RWPE2 (cell line): ENCODE measurements around the gene ANK2.

Source experiments
- ATAC-seq: fragments of 200-7000 bp; cut with Tn5 transposase; 3 replicates; pipeline ENCODE4 v1.9.1; 2021; ENCODE audit warnings: low read depth
- DNase-seq: peaks from one replicate; pipeline ENCODE4 v3.0.0-alpha.2; 2020; ENCODE audit warnings: low spot score
- H3K27ac ChIP-seq: fragments of 450-650 bp; 2 replicates; pipeline ENCODE4 v1.5.1; 2017; ENCODE audit warnings: mild to moderate bottlenecking; ENCODE audit not compliant: poor library complexity, severe bottlenecking
- H3K27me3 ChIP-seq: fragments of 250-450 bp; sonication (Bioruptor Pico); 2 replicates; pipeline ENCODE4 v1.5.1; 2021; ENCODE audit warnings: mild to moderate bottlenecking, moderate library complexity; ENCODE audit not compliant: insufficient read depth, poor library complexity, severe bottlenecking
- H3K36me3 ChIP-seq: fragments of 250-450 bp; sonication (Bioruptor Pico); 2 replicates; pipeline ENCODE4 v1.5.1; 2020; ENCODE audit warnings: low read depth, mild to moderate bottlenecking, moderate library complexity
- H3K4me1 ChIP-seq: fragments of 250-450 bp; sonication (Bioruptor Pico); 2 replicates; pipeline ENCODE4 v1.5.1; 2021; ENCODE audit warnings: mild to moderate bottlenecking, moderate library complexity; ENCODE audit not compliant: insufficient read depth, poor library complexity, severe bottlenecking
- H3K4me3 ChIP-seq: fragments of 250-450 bp; sonication (Bioruptor Pico); 2 replicates; pipeline ENCODE4 v1.5.1; 2021; ENCODE audit warnings: mild to moderate bottlenecking, moderate library complexity; ENCODE audit not compliant: severe bottlenecking
- H3K9me3 ChIP-seq: fragments of 250-450 bp; sonication (Bioruptor Pico); 2 replicates; pipeline ENCODE4 v1.5.1; 2021; ENCODE audit warnings: mild to moderate bottlenecking, moderate library complexity; ENCODE audit not compliant: severe bottlenecking
- TF ChIP-seq, protein P1 (sequence below): fragments of 450-650 bp; IDR thresholded peaks from one replicate; pipeline ENCODE4 v1.5.1; 2017; ENCODE audit warnings: mild to moderate bottlenecking, moderate library complexity; ENCODE audit not compliant: poor library complexity, severe bottlenecking

ANK2 gene

DNA sequence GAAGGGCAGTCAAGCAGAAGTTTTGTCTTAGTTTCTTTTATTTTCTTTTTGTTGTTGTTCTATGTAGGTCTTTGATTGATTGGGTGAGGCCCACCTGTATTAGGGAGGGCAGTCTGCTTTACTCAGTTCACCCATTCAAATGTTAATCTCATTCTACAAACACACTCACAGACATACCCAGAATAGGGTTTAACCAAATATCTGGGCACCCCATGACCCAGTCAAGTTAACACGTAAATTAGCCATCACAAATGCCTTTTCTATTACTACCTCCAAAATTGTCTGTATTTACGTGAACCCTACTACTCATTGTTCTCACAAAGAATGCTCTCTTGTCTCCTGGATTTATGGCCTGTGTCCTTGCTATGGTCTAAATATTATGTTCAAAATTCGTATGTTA is 339.7 kb downstream of the ANK2 start:
- Histone ChIP-seq H3K9me3 (no peaks in the 10 kb centered on the region), H3K4me1 (peaks cover 3% of the 10 kb centered on the region), H3K27me3 (no peaks in the 10 kb centered on the region), H3K36me3 (no peaks in the 10 kb centered on the region), H3K27ac (no peak overlapping the region), H3K4me3 (no peak overlapping the region)
- TF ChIP-seq, protein P1, sequence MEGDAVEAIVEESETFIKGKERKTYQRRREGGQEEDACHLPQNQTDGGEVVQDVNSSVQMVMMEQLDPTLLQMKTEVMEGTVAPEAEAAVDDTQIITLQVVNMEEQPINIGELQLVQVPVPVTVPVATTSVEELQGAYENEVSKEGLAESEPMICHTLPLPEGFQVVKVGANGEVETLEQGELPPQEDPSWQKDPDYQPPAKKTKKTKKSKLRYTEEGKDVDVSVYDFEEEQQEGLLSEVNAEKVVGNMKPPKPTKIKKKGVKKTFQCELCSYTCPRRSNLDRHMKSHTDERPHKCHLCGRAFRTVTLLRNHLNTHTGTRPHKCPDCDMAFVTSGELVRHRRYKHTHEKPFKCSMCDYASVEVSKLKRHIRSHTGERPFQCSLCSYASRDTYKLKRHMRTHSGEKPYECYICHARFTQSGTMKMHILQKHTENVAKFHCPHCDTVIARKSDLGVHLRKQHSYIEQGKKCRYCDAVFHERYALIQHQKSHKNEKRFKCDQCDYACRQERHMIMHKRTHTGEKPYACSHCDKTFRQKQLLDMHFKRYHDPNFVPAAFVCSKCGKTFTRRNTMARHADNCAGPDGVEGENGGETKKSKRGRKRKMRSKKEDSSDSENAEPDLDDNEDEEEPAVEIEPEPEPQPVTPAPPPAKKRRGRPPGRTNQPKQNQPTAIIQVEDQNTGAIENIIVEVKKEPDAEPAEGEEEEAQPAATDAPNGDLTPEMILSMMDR, result no peak
- no peak for ATAC-seq
- no peak for DNase-seq

DNA sequence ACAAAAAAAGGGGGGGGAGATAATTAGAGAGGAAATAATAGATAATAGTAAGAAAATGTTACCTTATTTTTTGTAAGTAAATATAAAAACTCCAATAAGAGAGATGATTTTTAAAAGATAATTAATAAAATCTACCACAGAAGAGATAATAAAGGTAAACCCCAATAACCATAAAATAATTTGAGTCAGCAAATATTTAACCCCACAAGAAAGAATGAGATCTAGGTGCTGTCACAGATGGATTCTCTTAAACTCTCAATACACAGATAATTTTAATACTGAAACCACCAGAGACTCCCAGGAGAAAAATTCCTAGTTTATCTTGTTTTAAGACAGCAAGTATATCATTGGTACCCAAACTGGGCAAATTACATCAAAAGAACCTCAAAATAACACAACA is 341.4 kb downstream of the ANK2 start:
- no peak for ATAC-seq
- DNase-seq, result no peak
- no peaks in the 10 kb centered on the region for H3K36me3 ChIP-seq
- no peaks in the 10 kb centered on the region for H3K27me3 ChIP-seq
- no peaks in the 10 kb centered on the region for H3K4me1 ChIP-seq
- H3K27ac ChIP-seq, result no peak overlapping the region
- no peak overlapping the region for H3K4me3 ChIP-seq
- no peaks in the 10 kb centered on the region for H3K9me3 ChIP-seq
- TF ChIP-seq, protein P1, result no peak

DNA sequence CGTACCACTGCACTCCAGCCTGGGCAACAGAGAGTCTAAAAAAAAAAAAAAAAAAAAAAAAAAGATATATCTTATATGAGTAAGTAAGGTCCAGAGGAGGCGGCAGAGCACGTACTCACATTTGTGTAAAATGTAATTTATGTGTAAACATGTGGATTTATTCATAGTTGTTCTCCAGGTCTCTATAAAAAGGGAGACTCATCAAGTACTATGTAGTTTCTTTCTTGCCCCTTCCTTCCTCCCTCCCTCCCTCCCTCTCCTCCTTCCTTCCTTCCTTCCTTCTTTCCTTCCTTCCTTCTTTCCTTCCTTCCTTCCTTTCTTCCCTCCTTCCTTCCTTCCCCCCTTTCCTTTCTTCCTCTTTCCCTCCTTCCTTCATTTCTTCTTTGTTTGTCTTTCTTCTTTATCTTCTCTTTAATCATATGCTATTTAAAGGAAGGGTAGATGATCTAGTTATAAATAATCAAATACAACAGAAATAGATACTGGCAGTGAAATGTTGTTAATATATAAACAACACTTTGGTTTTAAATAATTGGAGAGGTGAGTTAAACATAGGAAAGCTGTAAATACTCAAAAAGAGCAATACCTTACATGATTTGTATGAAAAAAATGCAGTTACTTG is 344.8 kb downstream of the ANK2 start:
- no peaks in the 10 kb centered on the region for H3K27me3 ChIP-seq
- no peaks in the 10 kb centered on the region for H3K9me3 ChIP-seq
- H3K27ac ChIP-seq, result no peak overlapping the region
- TF ChIP-seq, protein P1, result no peak
- H3K4me3 ChIP-seq, result no peak overlapping the region
- no peaks in the 10 kb centered on the region for H3K4me1 ChIP-seq
- H3K36me3 ChIP-seq, result no peaks in the 10 kb centered on the region
- ATAC-seq, result no peak
- no peak for DNase-seq

GRCh38 chr4:113394730-113395530 is 345.5 kb downstream of the ANK2 start:
- no peak for DNase-seq
- no peak overlapping the region for H3K27ac ChIP-seq

More at GRCh38 chr4:113394730-113395530, 345.5 kb downstream of the ANK2 start:
- no peaks in the 10 kb centered on the region for H3K9me3 ChIP-seq
- H3K4me1 ChIP-seq, result no peaks in the 10 kb centered on the region
- TF ChIP-seq, protein P1, result peak; percentile 87
- H3K36me3 ChIP-seq, result no peaks in the 10 kb centered on the region
- ATAC-seq, result peak; percentile 99
- H3K4me3 ChIP-seq, result no peak overlapping the region
- no peaks in the 10 kb centered on the region for H3K27me3 ChIP-seq
